ACC112 (cell line): ENCODE results near the gene TBC1D9.

Experiments
- H2AFZ ChIP-seq: fragments of 200-600 bp; sonication (generic); one replicate; pipeline ENCODE4 v1.6.0; 2017; ENCODE audit warnings: antibody characterized with exemption, low read length; ENCODE audit not compliant: unreplicated experiment
- H3K27ac ChIP-seq: fragments of 200-600 bp; sonication (generic); 2 replicates; pipeline ENCODE4 v1.5.1; 2014; ENCODE audit warnings: low read depth, mild to moderate bottlenecking, antibody characterized with exemption, low read length, moderate library complexity
- H3K27me3 ChIP-seq: fragments of 200-600 bp; sonication (generic); 2 replicates; pipeline ENCODE4 v1.6.1; 2014; ENCODE audit warnings: mild to moderate bottlenecking, antibody characterized with exemption, low read length, moderate library complexity, mixed read lengths; ENCODE audit not compliant: insufficient read depth
- H3K36me3 ChIP-seq: fragments of 200-600 bp; sonication (generic); 2 replicates; pipeline ENCODE4 v1.6.1; 2016; ENCODE audit warnings: mild to moderate bottlenecking, antibody characterized with exemption, low read length, moderate library complexity, mixed read lengths; ENCODE audit not compliant: insufficient read depth
- H3K4me1 ChIP-seq: fragments of 200-600 bp; sonication (generic); one replicate; pipeline ENCODE4 v1.6.1; 2016; ENCODE audit warnings: low read length, mixed read lengths; ENCODE audit not compliant: insufficient read depth, unreplicated experiment, control insufficient read depth
- H3K4me3 ChIP-seq: fragments of 200-600 bp; sonication (generic); 2 replicates; pipeline ENCODE4 v1.5.1; 2014; ENCODE audit warnings: mild to moderate bottlenecking, low read depth, low read length
- H3K79me2 ChIP-seq: fragments of 200-600 bp; sonication (generic); one replicate; pipeline ENCODE4 v1.6.0; 2016; ENCODE audit warnings: low read length; ENCODE audit not compliant: control insufficient read depth, unreplicated experiment, insufficient read depth

The TBC1D9 gene

GRCh38 chr4:140724760-140725159 lies 31.4 kb downstream of the TBC1D9 start:
- no peak overlapping the region for H3K4me3 ChIP-seq
- no peak overlapping the region for H3K27ac ChIP-seq
- no peaks in the 10 kb centered on the region for H3K27me3 ChIP-seq
- peaks cover 39% of the 10 kb centered on the region for H3K4me1 ChIP-seq
- H2AFZ ChIP-seq, result no peak overlapping the region
- no peaks in the 10 kb centered on the region for H3K36me3 ChIP-seq
- peaks cover 22% of the 10 kb centered on the region for H3K79me2 ChIP-seq

GRCh38 chr4:140720387-140721304 lies 35.5 kb downstream of the TBC1D9 start:
- H3K27me3 ChIP-seq, result no peaks in the 10 kb centered on the region
- no peak overlapping the region for H3K4me3 ChIP-seq
- H3K27ac ChIP-seq, result no peak overlapping the region
- H3K4me1 ChIP-seq, result peaks cover 35% of the 10 kb centered on the region
- H3K79me2 ChIP-seq, result peaks cover 36% of the 10 kb centered on the region
- H3K36me3 ChIP-seq, result no peaks in the 10 kb centered on the region
- no peak overlapping the region for H2AFZ ChIP-seq

GRCh38 chr4:140719686-140720085 lies 36.5 kb downstream of the TBC1D9 start:
- H3K36me3 ChIP-seq, result no peaks in the 10 kb centered on the region
- H3K4me1 ChIP-seq, result peaks cover 26% of the 10 kb centered on the region
- no peaks in the 10 kb centered on the region for H3K27me3 ChIP-seq
- H3K4me3 ChIP-seq, result no peak overlapping the region
- H3K79me2 ChIP-seq, result peaks cover 28% of the 10 kb centered on the region
- H3K27ac ChIP-seq, result peak overlapping the region; percentile 84; the same call in 1 of the 2 replicates
- H2AFZ ChIP-seq, result no peak overlapping the region

GRCh38 chr4:140719022-140719421 lies 37.2 kb downstream of the TBC1D9 start:
- no peaks in the 10 kb centered on the region for H3K27me3 ChIP-seq
- H3K4me3 ChIP-seq, result no peak overlapping the region
- peak overlapping the region; percentile 84 for H3K27ac ChIP-seq
- H3K4me1 ChIP-seq, result peaks cover 26% of the 10 kb centered on the region
- no peaks in the 10 kb centered on the region for H3K36me3 ChIP-seq
- no peak overlapping the region for H2AFZ ChIP-seq
- peaks cover 26% of the 10 kb centered on the region for H3K79me2 ChIP-seq

- Histone ChIP-seq H3K27me3 (no peaks in the 10 kb centered on the region), H3K27ac (peak overlapping the region; percentile 84), H3K4me1 (peaks cover 26% of the 10 kb centered on the region), H3K36me3 (no peaks in the 10 kb centered on the region), H3K79me2 (peaks cover 24% of the 10 kb centered on the region), H2AFZ (peak overlapping the region; percentile 82), H3K4me3 (no peak overlapping the region)
These were observed 37.8 kb downstream of the TBC1D9 start for GRCh38 chr4:140718241-140718952.

GRCh38 chr4:140717313-140717712 lies 38.9 kb downstream of the TBC1D9 start:
- Histone ChIP-seq H3K4me3 (peak overlapping the region; percentile 47; the same call in 1 of the 2 replicates), H3K27ac (peak overlapping the region; percentile 84), H3K79me2 (peaks cover 24% of the 10 kb centered on the region), H2AFZ (peak overlapping the region; percentile 80), H3K36me3 (no peaks in the 10 kb centered on the region), H3K4me1 (peaks cover 26% of the 10 kb centered on the region), H3K27me3 (no peaks in the 10 kb centered on the region)

GRCh38 chr4:140715119-140715518 lies 41.1 kb downstream of the TBC1D9 start:
- Histone ChIP-seq H2AFZ (no peak overlapping the region), H3K79me2 (peaks cover 21% of the 10 kb centered on the region), H3K4me3 (no peak overlapping the region), H3K27me3 (no peaks in the 10 kb centered on the region), H3K27ac (no peak overlapping the region), H3K36me3 (no peaks in the 10 kb centered on the region), H3K4me1 (peaks cover 26% of the 10 kb centered on the region)

GRCh38 chr4:140711910-140712309 lies 44.3 kb downstream of the TBC1D9 start:
- H3K36me3 ChIP-seq, result no peaks in the 10 kb centered on the region
- no peak overlapping the region for H2AFZ ChIP-seq
- H3K4me3 ChIP-seq, result no peak overlapping the region
- H3K4me1 ChIP-seq, result peaks cover 3% of the 10 kb centered on the region
- H3K79me2 ChIP-seq, result peaks cover 16% of the 10 kb centered on the region
- H3K27ac ChIP-seq, result no peak overlapping the region
- H3K27me3 ChIP-seq, result no peaks in the 10 kb centered on the region

- Histone ChIP-seq H3K36me3 (no peaks in the 10 kb centered on the region), H3K27me3 (no peaks in the 10 kb centered on the region), H2AFZ (no peak overlapping the region), H3K4me3 (no peak overlapping the region), H3K4me1 (peaks cover 6% of the 10 kb centered on the region), H3K27ac (no peak overlapping the region), H3K79me2 (peaks cover 10% of the 10 kb centered on the region)
These were observed 45.1 kb downstream of the TBC1D9 start for GRCh38 chr4:140710908-140711622.

GRCh38 chr4:140707325-140707724 lies 48.9 kb downstream of the TBC1D9 start:
- Histone ChIP-seq H3K4me1 (peaks cover 12% of the 10 kb centered on the region), H3K36me3 (no peaks in the 10 kb centered on the region), H3K79me2 (peaks cover 2% of the 10 kb centered on the region), H3K27me3 (no peaks in the 10 kb centered on the region), H2AFZ (no peak overlapping the region), H3K27ac (no peak overlapping the region), H3K4me3 (no peak overlapping the region)
